ENCODE data around the gene TUBAL3.
"Not testable (repeated sequence)": the region's sequence is repeated elsewhere in the genome, so short reads cannot be mapped to it uniquely, and the experiment has no call there.

Gene TUBAL3

GRCh38 chr10:5424751-5425150 is 20.1 kb upstream of the TUBAL3 start:
- DNase-seq (ENCODE audit: low read depth in 4 of 4, low spot score in 1 of 4) = no peak

GRCh38 chr10:5423771-5424170 is 19.1 kb upstream of the TUBAL3 start:
- no peak for DNase-seq (ENCODE audit: low read depth in 4 of 4, low spot score in 1 of 4)

- no peak for DNase-seq (ENCODE audit: low read depth in 4 of 4, low spot score in 1 of 4)
These were observed 15.0 kb upstream of the TUBAL3 start for GRCh38 chr10:5419466-5420094.

- DNase-seq (ENCODE audit: low read depth in 4 of 4, low spot score in 1 of 4) = no peak
These were observed 14.0 kb upstream of the TUBAL3 start for GRCh38 chr10:5418584-5418983.

GRCh38 chr10:5416981-5417380 is 12.4 kb upstream of the TUBAL3 start:
- no peak for DNase-seq (ENCODE audit: low read depth in 4 of 4, low spot score in 1 of 4)

- DNase-seq (ENCODE audit: low read depth in 4 of 4, low spot score in 1 of 4) = no peak
These were observed 8.6 kb upstream of the TUBAL3 start for GRCh38 chr10:5413012-5413938.

- DNase-seq (ENCODE audit: low read depth in 4 of 4, low spot score in 1 of 4) = peak; percentile 38 to 64 (median 56)
These were observed 7.8 kb upstream of the TUBAL3 start, which contains the start of gene NET1 for GRCh38 chr10:5412277-5412941. TSS of gene NET1 (plus strand) at chr10:5412557. CDS start at chr10:5412693, 136 bp downstream.

GRCh38 chr10:5411941-5412276 is 7.3 kb upstream of the TUBAL3 start:
- DNase-seq (ENCODE audit: low read depth in 4 of 4, low spot score in 1 of 4) = no peak

GRCh38 chr10:5410787-5411186 is 6.2 kb upstream of the TUBAL3 start:
- DNase-seq (ENCODE audit: low read depth in 4 of 4, low spot score in 1 of 4) = not testable (repeated sequence)

- no peak for DNase-seq (ENCODE audit: low read depth in 4 of 4, low spot score in 1 of 4)
These were observed 2.3 kb upstream of the TUBAL3 start for GRCh38 chr10:5406918-5407317.

GRCh38 chr10:5402798-5403197 is 1.8 kb downstream of the TUBAL3 start:
- no peak for DNase-seq (ENCODE audit: low read depth in 4 of 4, low spot score in 1 of 4)

- DNase-seq (ENCODE audit: low read depth in 4 of 4, low spot score in 1 of 4) = no peak
These were observed 4.0 kb downstream of the TUBAL3 start for GRCh38 chr10:5400468-5401240.

GRCh38 chr10:5399332-5399731 is 5.3 kb downstream of the TUBAL3 start:
- no peak for DNase-seq (ENCODE audit: low read depth in 4 of 4, low spot score in 1 of 4)

GRCh38 chr10:5396556-5397300 is 7.9 kb downstream of the TUBAL3 start:
- DNase-seq (ENCODE audit: low read depth in 4 of 4, low spot score in 1 of 4) = no peak

GRCh38 chr10:5395168-5395567 is 9.5 kb downstream of the TUBAL3 start:
- no peak for DNase-seq (ENCODE audit: low read depth in 4 of 4, low spot score in 1 of 4)

- DNase-seq (ENCODE audit: low read depth in 4 of 4, low spot score in 1 of 4) = no peak
These were observed 11.1 kb downstream of the TUBAL3 start for GRCh38 chr10:5393529-5393928.

- no peak for DNase-seq (ENCODE audit: low read depth in 4 of 4, low spot score in 1 of 4)
These were observed 12.8 kb downstream of the TUBAL3 start for GRCh38 chr10:5391790-5392189.

- DNase-seq (ENCODE audit: low read depth in 4 of 4, low spot score in 1 of 4) = no peak
These were observed 13.9 kb downstream of the TUBAL3 start for GRCh38 chr10:5390607-5391205.

- no peak for DNase-seq (ENCODE audit: low read depth in 4 of 4, low spot score in 1 of 4)
These were observed 17.5 kb downstream of the TUBAL3 start for GRCh38 chr10:5387169-5387568.

GRCh38 chr10:5385224-5385623 is 19.4 kb downstream of the TUBAL3 start:
- no peak for DNase-seq (ENCODE audit: low read depth in 4 of 4, low spot score in 1 of 4)
